Measurements from ENCODE around the gene CBX2. TPM values are rescaled to one million over a fixed set of nuclear protein-coding genes. Genes with fewer than 3 reads are reported as not detected.

Gene CBX2
- total RNA-seq, 2 experiments from 2014 or later: 9.2 to 9.6 TPM

- no peaks in the 10 kb centered on the region for H3K9me3 Mint-ChIP-seq
- DNase-seq: no peak
- POLR2A ChIA-PET: interaction anchor here (1.2 to 1.6 kb wide), 3 partner anchors 11 to 19 kb away, joined by 3 to 7 read pairs (median 3); partner anchors contain the start of gene CBX4
Measured at GRCh38 chr17:79824234-79824633, 46.3 kb downstream of the CBX2 start.

DNA sequence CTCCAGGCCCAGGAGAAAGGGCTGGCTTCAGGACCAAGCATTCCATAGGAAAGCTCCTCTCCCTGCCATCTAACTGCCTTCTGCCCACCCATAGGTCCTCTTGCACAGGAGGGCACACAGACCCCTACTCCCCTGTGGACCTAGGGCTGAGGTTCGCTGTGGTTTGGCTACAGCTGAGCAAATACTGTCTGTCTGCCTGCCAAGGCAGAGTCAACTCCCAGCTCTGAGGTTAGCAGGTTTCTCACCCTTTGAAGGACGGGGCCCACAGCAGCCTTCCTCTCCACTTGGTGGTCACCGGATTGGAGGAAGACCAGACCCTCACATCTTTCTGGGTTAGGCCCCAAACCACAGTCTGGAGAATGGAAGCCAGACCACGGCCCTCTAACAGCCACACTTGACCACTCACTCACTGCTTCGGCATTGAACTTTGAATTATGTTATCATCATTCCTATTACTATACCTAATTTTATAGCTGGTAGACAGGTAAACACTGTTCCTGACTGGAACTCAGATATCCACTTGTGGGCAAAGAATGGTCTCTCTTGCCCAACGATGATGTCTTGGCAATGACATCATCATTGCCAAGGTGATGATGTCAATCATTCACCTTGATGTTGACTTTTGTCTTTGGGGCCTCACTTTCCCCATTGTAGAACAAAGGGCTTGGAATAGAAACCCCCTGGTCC, 47.1 kb downstream of the CBX2 start:
- Mint-ChIP-seq H3K4me3 (no peak overlapping the region), H3K27ac (no peak overlapping the region), H3K36me3 (no peaks in the 10 kb centered on the region), H3K27me3 (peaks cover 40% of the 10 kb centered on the region), H3K4me1 (peaks cover 39% of the 10 kb centered on the region), H3K9me3 (no peaks in the 10 kb centered on the region)
- no peak for DNase-seq
- POLR2A ChIA-PET: interaction anchor here (1.2 to 1.6 kb wide), 4 partner anchors 10 to 20 kb away, joined by 3 to 7 read pairs (median 4); partner anchors contain the start of gene CBX4
- ATAC-seq (ENCODE audit: low read depth): no peak

More at GRCh38 chr17:79824234-79824633, 46.3 kb downstream of the CBX2 start:
- Mint-ChIP-seq H3K27ac (peak overlapping the region; percentile 23), H3K4me3 (no peak overlapping the region), H3K27me3 (peaks cover 42% of the 10 kb centered on the region), H3K36me3 (no peaks in the 10 kb centered on the region), H3K4me1 (peaks cover 36% of the 10 kb centered on the region)
- ATAC-seq (ENCODE audit: low read depth): no peak

GRCh38 chr17:79825580-79825921, 47.6 kb downstream of the CBX2 start:
- POLR2A ChIA-PET: interaction anchor here (1.3 kb wide), 2 partner anchors 10 to 13 kb away, joined by 3 to 5 read pairs; partner anchors contain the start of gene CBX4
- H3K27me3 Mint-ChIP-seq: peaks cover 35% of the 10 kb centered on the region
- no peaks in the 10 kb centered on the region for H3K9me3 Mint-ChIP-seq
- DNase-seq (no peak), ATAC-seq (ENCODE audit: low read depth) (no peak)
- no peak overlapping the region for H3K27ac Mint-ChIP-seq
- no peak overlapping the region for H3K4me3 Mint-ChIP-seq
- H3K36me3 Mint-ChIP-seq: no peaks in the 10 kb centered on the region
- peaks cover 39% of the 10 kb centered on the region for H3K4me1 Mint-ChIP-seq

GRCh38 chr17:79826204-79826680, 48.3 kb downstream of the CBX2 start:
- H3K4me3 Mint-ChIP-seq: peak overlapping the region; percentile 48
- POLR2A ChIA-PET: interaction anchor here (1.3 kb wide), 1 partner anchor 13 kb away, joined by 5 read pairs; the partner anchor contains the start of gene CBX4
- no peaks in the 10 kb centered on the region for H3K9me3 Mint-ChIP-seq
- peaks cover 39% of the 10 kb centered on the region for H3K4me1 Mint-ChIP-seq
- no peaks in the 10 kb centered on the region for H3K36me3 Mint-ChIP-seq
- DNase-seq (no peak), ATAC-seq (ENCODE audit: low read depth) (peak; percentile 30)
- no peak overlapping the region for H3K27ac Mint-ChIP-seq
- H3K27me3 Mint-ChIP-seq: peaks cover 28% of the 10 kb centered on the region

- no peak for ATAC-seq (ENCODE audit: low read depth)
- H3K9me3 Mint-ChIP-seq: no peaks in the 10 kb centered on the region
- peaks cover 40% of the 10 kb centered on the region for H3K4me1 Mint-ChIP-seq
- no peaks in the 10 kb centered on the region for H3K36me3 Mint-ChIP-seq
- H3K27ac Mint-ChIP-seq: no peak overlapping the region
- peaks cover 25% of the 10 kb centered on the region for H3K27me3 Mint-ChIP-seq
- DNase-seq: no peak
- peak overlapping the region; percentile 48 for H3K4me3 Mint-ChIP-seq
- POLR2A ChIA-PET: no interaction called here
Measured at GRCh38 chr17:79826841-79827578, 49.1 kb downstream of the CBX2 start.

GRCh38 chr17:79829004-79829403, 51.1 kb downstream of the CBX2 start:
- H3K36me3 Mint-ChIP-seq: peaks cover 4% of the 10 kb centered on the region
- no peak overlapping the region for H3K27ac Mint-ChIP-seq
- peaks cover 45% of the 10 kb centered on the region for H3K4me1 Mint-ChIP-seq
- peaks cover 15% of the 10 kb centered on the region for H3K27me3 Mint-ChIP-seq
- no peaks in the 10 kb centered on the region for H3K9me3 Mint-ChIP-seq
- POLR2A ChIA-PET: interaction anchor here (1.6 to 3.5 kb wide), 2 partner anchors 8 to 10 kb away, joined by 10 to 19 read pairs; partner anchors contain the start of gene CBX4
- no peak for ATAC-seq (ENCODE audit: low read depth)
- no peak overlapping the region for H3K4me3 Mint-ChIP-seq
- DNase-seq: no peak

DNA sequence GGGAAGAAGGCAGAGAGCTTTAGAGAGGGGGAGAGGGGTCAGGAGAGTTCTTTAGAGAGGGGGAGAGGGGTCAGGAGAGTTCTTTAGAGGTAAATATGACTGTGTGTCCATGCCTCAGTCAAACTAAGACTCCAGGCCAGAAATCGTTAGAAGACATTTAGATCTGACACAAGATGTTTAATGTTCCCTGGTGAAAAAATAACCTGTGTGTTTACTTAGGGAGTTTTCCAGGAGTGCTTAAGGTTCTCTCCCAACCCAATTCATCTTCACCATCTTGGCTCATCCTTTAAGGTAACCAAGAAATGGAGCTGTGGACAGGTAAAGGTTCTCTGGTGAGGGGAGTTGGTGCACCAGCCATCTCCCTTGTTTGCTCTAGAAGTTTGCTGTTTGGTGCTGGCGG, 51.5 kb downstream of the CBX2 start:
- Mint-ChIP-seq H3K4me3 (no peak overlapping the region), H3K4me1 (peaks cover 43% of the 10 kb centered on the region), H3K27me3 (peaks cover 13% of the 10 kb centered on the region), H3K27ac (no peak overlapping the region), H3K9me3 (no peaks in the 10 kb centered on the region), H3K36me3 (peaks cover 4% of the 10 kb centered on the region)
- no peak for ATAC-seq (ENCODE audit: low read depth)
- DNase-seq: no peak
- POLR2A ChIA-PET: interaction anchor here (3.5 kb wide), 1 partner anchor 10 kb away, joined by 19 read pairs; the partner anchor contains the start of gene CBX4

DNA sequence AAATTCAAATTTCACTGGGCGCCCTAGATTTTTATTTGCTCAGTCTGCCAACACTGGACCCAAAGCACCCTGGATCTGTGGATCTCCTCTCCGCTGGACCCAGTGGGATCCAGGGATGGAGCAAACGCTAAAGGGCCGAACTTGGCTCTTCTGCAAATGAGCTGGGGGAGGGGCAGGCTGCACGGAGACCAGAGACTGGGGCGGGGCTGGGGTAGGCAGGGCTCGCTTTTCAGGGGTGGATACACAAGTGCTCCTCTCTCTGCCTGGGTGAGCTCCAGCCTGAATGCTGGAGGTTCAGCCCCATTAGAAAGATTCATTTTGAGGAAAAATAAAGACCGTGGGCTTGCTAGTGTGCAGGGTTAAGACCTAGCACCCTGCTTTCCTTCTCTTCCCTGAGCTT, 52.4 kb downstream of the CBX2 start:
- peaks cover 9% of the 10 kb centered on the region for H3K36me3 Mint-ChIP-seq
- DNase-seq: no peak
- no peaks in the 10 kb centered on the region for H3K9me3 Mint-ChIP-seq
- H3K4me3 Mint-ChIP-seq: no peak overlapping the region
- POLR2A ChIA-PET: interaction anchor here (1.5 to 3.5 kb wide), 2 partner anchors 9 to 33 kb away, joined by 6 to 19 read pairs; partner anchors contain the start of genes CBX4 and CBX8
- no peak overlapping the region for H3K27ac Mint-ChIP-seq
- no peak for ATAC-seq (ENCODE audit: low read depth)
- H3K4me1 Mint-ChIP-seq: peaks cover 41% of the 10 kb centered on the region
- peaks cover 10% of the 10 kb centered on the region for H3K27me3 Mint-ChIP-seq

- Mint-ChIP-seq H3K27me3 (peaks cover 8% of the 10 kb centered on the region), H3K4me3 (no peak overlapping the region), H3K27ac (no peak overlapping the region), H3K4me1 (peaks cover 36% of the 10 kb centered on the region), H3K9me3 (no peaks in the 10 kb centered on the region), H3K36me3 (peaks cover 9% of the 10 kb centered on the region)
- DNase-seq (no peak), ATAC-seq (ENCODE audit: low read depth) (no peak)
- POLR2A ChIA-PET: interaction anchor here (1.5 to 3.5 kb wide), 2 partner anchors 8 to 34 kb away, joined by 6 to 19 read pairs; partner anchors contain the start of genes CBX4 and CBX8
Measured at GRCh38 chr17:79830763-79831264, 52.9 kb downstream of the CBX2 start.

- Mint-ChIP-seq H3K4me1 (peaks cover 30% of the 10 kb centered on the region), H3K27me3 (peaks cover 8% of the 10 kb centered on the region), H3K4me3 (no peak overlapping the region), H3K36me3 (peaks cover 9% of the 10 kb centered on the region), H3K9me3 (no peaks in the 10 kb centered on the region), H3K27ac (no peak overlapping the region)
- no peak for ATAC-seq (ENCODE audit: low read depth)
- POLR2A ChIA-PET: interaction anchor here (1.5 to 3.5 kb wide), 2 partner anchors 8 to 35 kb away, joined by 6 to 19 read pairs; partner anchors contain the start of genes CBX4 and CBX8
- no peak for DNase-seq
Measured at GRCh38 chr17:79831265-79832217, 53.6 kb downstream of the CBX2 start.

DNA sequence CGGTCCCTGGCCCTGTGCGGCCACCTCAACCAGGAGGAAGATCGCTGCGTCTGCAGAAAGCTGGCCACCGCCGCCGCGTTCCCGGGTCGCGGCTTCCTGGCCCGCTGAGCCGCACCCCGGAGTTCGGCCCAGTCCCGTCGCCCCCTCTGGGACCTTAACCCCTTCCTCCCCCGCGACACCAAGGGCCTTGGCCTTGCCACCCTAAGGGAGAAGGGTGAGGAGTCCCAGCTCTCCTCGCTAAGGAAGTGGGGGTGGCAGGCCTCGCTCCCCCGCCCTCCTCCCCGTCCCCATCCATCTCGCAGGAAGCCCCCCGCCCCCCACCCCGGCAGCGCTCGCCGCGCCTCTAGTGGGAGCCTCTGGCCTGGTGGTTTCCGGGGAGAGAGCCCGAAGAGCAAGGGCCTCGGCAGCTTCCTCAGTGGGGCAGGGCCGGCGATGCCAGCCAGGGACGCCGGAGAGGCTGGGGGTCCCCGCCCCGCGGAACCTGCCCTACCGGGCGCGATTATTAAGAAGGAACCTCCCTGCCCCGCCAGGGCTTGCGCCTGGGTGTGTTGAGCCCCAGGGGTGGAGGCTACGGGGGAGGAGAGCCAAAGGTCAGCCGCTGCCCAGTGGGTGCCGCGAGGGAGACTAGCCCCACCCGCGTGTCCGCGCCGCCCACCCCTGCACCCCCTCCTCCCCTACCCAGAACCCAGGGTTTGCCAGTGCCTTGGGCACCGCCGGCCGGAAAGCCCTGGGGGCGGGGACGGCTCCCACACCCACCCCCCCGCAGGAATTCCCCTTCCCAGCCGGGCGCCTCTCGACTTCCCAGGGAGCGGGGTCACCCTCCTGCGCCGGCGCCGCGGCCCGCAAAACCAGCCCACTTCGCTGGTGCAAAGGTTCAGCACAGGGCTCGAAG, 54.5 kb downstream of the CBX2 start:
- ATAC-seq (ENCODE audit: low read depth) (no peak), DNase-seq (no peak)
- Mint-ChIP-seq H3K9me3 (no peaks in the 10 kb centered on the region), H3K4me1 (peaks cover 30% of the 10 kb centered on the region), H3K4me3 (peak overlapping the region; percentile 51), H3K36me3 (peaks cover 9% of the 10 kb centered on the region), H3K27ac (no peak overlapping the region), H3K27me3 (peaks cover 7% of the 10 kb centered on the region)
- POLR2A ChIA-PET: interaction anchor here (0.7 kb wide), 1 partner anchor 33 kb away, joined by 5 read pairs; no protein-coding TSS in a partner anchor

Data from activated naive CD8-positive, alpha-beta T cell treated with anti-CD3 and anti-CD28 coated beads, Interleukin-2, amount 10 ng/mL, durations not matched to agents 7 days and 5 days (primary cell).